ENCODE results near the gene UNC5C. TPM values are rescaled to one million over a fixed set of nuclear protein-coding genes. Genes with fewer than 3 reads are reported as not detected.

Gene UNC5C
- total RNA-seq, 1 experiment from 2014 or later = 1.0 TPM

DNA sequence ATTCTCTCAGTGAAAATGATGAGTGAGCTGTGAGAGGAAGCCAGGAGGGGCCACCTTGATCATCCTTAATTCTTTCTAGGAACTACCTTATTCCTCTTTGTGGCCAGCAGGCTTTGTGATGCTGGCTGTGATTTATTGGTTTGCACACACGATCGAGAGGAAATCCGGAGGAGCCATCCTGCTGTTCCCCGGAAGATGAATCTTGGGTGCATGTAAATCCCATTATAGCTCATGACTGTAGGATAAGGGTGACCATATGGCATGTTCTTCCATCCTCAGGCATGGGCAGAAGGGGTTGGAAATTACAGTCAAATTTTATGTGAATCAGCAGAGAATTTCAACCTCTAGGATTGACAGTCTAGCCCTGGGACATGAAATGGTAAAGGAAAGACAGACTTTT lies 254.5 kb downstream of the UNC5C start:
- ATAC-seq = no peak
- peaks cover 5% of the 10 kb centered on the region; the same call in 1 of the 2 replicates for H3K4me1 Mint-ChIP-seq
- TF ChIP-seq OVOL2 (CRISPR knock-in tag; IDR thresholded peaks at IDR 0.05; ENCODE audit: borderline replicate concordance) = no peak
- no peak for TF ChIP-seq CDX4 (CRISPR knock-in tag; IDR thresholded peaks at IDR 0.05; ENCODE audit: borderline replicate concordance)
- TF ChIP-seq ZMAT4 (CRISPR knock-in tag; IDR thresholded peaks at IDR 0.05) = no peak
- TF ChIP-seq ATF6 (CRISPR knock-in tag; IDR thresholded peaks at IDR 0.05) = no peak
- TF ChIP-seq, protein P1, sequence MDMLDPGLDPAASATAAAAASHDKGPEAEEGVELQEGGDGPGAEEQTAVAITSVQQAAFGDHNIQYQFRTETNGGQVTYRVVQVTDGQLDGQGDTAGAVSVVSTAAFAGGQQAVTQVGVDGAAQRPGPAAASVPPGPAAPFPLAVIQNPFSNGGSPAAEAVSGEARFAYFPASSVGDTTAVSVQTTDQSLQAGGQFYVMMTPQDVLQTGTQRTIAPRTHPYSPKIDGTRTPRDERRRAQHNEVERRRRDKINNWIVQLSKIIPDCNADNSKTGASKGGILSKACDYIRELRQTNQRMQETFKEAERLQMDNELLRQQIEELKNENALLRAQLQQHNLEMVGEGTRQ (CRISPR knock-in tag; IDR thresholded peaks at IDR 0.05) = no peak
- TF ChIP-seq AFF4 (CRISPR knock-in tag; IDR thresholded peaks at IDR 0.05; ENCODE audit: borderline replicate concordance) = no peak
- TF ChIP-seq ZBTB21 (CRISPR knock-in tag; IDR thresholded peaks at IDR 0.05; ENCODE audit: borderline replicate concordance) = no peak
- no peak for TF ChIP-seq CREB1 (CRISPR knock-in tag; IDR thresholded peaks at IDR 0.05)
- TF ChIP-seq MYBL2 (CRISPR knock-in tag; IDR thresholded peaks at IDR 0.05) = no peak
- no peak for TF ChIP-seq GTF2I (CRISPR knock-in tag; conservative IDR thresholded peaks at IDR 0.05)
- TF ChIP-seq, protein P2, sequence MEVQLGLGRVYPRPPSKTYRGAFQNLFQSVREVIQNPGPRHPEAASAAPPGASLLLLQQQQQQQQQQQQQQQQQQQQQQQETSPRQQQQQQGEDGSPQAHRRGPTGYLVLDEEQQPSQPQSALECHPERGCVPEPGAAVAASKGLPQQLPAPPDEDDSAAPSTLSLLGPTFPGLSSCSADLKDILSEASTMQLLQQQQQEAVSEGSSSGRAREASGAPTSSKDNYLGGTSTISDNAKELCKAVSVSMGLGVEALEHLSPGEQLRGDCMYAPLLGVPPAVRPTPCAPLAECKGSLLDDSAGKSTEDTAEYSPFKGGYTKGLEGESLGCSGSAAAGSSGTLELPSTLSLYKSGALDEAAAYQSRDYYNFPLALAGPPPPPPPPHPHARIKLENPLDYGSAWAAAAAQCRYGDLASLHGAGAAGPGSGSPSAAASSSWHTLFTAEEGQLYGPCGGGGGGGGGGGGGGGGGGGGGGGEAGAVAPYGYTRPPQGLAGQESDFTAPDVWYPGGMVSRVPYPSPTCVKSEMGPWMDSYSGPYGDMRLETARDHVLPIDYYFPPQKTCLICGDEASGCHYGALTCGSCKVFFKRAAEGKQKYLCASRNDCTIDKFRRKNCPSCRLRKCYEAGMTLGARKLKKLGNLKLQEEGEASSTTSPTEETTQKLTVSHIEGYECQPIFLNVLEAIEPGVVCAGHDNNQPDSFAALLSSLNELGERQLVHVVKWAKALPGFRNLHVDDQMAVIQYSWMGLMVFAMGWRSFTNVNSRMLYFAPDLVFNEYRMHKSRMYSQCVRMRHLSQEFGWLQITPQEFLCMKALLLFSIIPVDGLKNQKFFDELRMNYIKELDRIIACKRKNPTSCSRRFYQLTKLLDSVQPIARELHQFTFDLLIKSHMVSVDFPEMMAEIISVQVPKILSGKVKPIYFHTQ (CRISPR knock-in tag; IDR thresholded peaks at IDR 0.05) = no peak
- TF ChIP-seq, protein P3, sequence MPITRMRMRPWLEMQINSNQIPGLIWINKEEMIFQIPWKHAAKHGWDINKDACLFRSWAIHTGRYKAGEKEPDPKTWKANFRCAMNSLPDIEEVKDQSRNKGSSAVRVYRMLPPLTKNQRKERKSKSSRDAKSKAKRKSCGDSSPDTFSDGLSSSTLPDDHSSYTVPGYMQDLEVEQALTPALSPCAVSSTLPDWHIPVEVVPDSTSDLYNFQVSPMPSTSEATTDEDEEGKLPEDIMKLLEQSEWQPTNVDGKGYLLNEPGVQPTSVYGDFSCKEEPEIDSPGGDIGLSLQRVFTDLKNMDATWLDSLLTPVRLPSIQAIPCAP (CRISPR knock-in tag; IDR thresholded peaks at IDR 0.05) = no peak
- no peak for TF ChIP-seq ZSCAN18 (CRISPR knock-in tag; IDR thresholded peaks at IDR 0.05)
- no peak for TF ChIP-seq FOXP1 (CRISPR knock-in tag; IDR thresholded peaks at IDR 0.05; ENCODE audit: borderline replicate concordance)
- TF ChIP-seq TEAD4 (CRISPR knock-in tag; IDR thresholded peaks at IDR 0.05) = no peak
- TF ChIP-seq ZNF671 (CRISPR knock-in tag; IDR thresholded peaks at IDR 0.05) = no peak
- no peak for DNase-seq (ENCODE audit: low spot score)
- H3K27me3 Mint-ChIP-seq (ENCODE audit: low read depth) = no peaks in the 10 kb centered on the region
- CTCF ChIA-PET = no interaction called here
- no peak overlapping the region for H3K27ac Mint-ChIP-seq
- H3K4me3 Mint-ChIP-seq = no peak overlapping the region
- H3K9me3 Mint-ChIP-seq = peaks cover 8% of the 10 kb centered on the region
- no peaks in the 10 kb centered on the region; the same call in 1 of the 2 replicates for H3K36me3 Mint-ChIP-seq
- POLR2A ChIA-PET = no interaction called here
